T-helper 22 cell (primary cell): ENCODE results near the gene NEK8.
"Not testable (repeated sequence)": the region's sequence is repeated elsewhere in the genome, so short reads cannot be mapped to it uniquely, and the experiment has no call there.

ENCODE experiments used
- DNase-seq: peaks from one replicate; pipeline ENCODE4 v3.0.0-alpha.2; 2020; ENCODE audit warnings: low read depth

Gene NEK8

DNA sequence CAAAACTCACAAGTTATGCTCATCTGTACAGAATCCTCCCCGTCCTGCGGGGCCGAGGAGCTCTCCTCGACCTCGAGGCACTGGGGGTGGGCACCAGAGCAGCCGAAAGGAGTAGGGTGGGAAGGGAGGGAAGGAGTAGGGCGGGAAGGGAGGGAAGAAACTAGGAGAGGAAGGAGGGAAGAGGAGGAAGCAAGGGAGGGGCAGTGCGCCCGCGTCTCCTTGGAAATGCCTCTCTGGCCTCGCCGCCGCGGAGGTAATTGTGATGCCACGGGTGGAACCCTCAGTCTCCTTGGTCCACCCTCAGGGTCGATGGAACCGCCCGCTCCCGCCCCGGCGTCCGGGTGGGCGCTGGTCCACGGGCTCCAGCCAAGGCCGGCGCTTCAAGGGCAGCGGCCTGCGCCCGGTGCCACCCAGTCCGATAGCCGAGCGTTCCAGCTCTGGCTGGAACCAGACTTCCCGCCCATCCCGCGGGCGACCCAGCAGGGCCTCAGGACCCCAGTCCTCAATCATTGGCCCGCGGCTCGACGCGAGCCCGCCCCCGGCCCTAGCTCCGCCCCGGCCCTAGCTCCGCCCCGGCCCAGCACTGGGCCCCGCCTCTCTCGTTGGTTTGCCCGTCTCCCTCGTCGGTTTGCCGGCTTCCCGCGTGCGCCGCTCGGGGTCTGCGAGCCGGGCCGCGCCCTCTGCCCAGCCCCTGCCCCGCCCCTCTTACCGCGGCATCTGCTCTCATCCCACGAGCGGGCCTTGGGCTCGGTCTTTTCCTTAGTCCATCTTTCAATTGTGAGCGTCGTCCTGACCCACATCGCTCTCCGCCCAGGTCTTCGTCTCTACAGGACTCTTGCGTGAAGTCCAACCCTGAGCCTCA lies 17.5 kb upstream of the NEK8 start:
- peak; percentile 83 for DNase-seq

DNA sequence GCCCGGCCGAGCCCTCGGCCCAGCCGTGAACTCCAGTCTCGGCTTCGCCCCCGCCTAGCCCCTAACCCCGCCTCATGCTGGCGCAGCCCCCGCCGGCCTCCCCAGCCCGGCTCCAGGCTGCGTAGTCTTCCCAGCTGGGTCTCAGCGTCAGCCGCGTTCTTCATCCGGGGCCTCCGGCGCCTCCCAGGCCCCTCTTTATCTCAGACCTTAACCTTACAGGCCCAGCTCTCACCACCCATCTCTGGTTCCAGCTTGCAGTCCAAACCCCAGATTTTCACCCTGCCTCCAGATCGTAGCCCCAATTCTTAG lies 16.9 kb upstream of the NEK8 start, which contains the start of gene PROCA1:
TSS of gene PROCA1 (minus strand) at position 166 of the 309 bp plus-strand sequence. CDS start 228 bp downstream, outside the sequence.
- DNase-seq = peak; percentile 27

DNA sequence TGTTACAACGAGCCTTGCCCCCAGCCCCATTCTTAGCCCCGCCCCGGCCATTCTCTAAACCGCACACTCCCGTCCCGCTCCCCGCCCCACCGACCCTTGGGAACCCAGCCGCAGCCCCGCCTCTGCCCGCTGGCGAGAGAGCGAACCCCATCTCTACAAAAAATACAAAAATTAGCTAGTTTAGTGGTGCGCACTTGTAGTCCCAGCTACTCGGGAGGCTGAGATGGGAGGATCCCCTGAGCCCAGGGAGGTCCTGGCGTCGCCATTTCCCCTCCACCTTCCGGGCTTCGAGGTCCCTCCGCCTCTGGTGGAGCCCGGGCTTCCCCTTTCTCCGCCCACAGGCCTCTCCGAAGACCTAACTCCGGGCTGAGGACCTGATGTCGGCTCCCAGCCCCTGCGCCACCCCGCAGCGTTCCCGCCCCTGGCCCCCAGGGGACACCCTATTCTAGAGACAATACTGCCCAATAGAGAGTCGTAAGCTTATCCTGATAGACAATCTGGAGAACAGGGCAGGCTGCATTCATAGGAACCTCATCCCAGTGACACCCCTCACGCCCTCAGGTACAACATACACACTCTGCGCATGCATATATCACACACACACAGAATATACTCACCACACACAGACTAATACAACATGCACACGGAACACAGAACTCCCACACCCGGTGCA lies 16.4 kb upstream of the NEK8 start:
- DNase-seq = peak; percentile 53

DNA sequence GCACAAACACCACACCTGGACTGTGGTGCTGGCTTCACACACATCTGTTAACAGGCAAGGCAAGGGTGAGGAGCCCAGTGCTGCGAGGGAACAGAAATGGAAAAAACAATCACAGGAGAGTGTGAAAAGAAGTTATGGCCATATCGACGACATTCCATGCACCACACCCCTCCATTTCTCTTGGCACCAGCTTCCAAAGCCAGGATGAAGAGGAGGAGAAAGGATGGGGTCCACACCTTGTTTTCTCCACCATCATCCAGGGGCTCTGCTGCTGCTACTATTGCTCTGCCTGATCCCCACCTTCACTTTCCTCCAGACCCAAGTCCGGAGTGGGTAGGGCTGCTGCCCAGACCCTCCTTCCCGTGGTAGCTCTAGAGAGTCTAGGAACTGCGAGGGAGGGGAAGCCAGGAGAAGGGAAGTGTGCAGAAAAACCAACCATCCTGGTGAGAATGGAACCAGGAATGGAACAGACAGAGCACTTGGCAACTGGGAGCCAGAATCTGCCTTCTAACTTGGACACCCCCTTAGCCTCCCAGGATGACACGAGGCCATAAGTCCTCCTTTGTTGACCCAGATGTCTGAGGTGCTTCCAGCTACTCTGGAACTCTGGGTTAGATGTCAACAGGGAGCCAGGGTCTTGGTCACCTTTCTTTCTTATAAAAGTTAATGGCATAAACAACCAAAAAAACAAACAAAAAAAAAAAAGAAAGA lies 15.7 kb upstream of the NEK8 start:
- DNase-seq = no peak

DNA sequence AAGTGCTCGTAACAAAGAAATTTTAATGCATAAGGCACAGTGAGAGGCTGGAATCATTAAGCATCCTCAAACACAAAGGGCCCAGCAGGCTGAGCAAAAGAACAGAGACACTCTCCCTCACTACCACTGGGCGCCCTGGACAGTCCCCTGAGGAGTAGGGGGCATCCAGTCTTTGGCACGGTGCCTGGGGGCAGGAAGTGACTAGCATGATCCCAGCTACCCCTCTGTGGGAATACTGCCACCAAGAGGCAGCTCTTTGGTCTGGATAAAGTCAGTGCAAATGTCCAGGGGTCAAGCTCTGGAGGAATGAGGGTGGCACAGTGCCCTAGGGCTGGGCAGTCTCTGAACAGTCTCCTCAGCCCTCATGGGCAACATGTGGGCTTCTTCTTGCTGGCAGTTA lies 14.3 kb upstream of the NEK8 start:
- no peak for DNase-seq

DNA sequence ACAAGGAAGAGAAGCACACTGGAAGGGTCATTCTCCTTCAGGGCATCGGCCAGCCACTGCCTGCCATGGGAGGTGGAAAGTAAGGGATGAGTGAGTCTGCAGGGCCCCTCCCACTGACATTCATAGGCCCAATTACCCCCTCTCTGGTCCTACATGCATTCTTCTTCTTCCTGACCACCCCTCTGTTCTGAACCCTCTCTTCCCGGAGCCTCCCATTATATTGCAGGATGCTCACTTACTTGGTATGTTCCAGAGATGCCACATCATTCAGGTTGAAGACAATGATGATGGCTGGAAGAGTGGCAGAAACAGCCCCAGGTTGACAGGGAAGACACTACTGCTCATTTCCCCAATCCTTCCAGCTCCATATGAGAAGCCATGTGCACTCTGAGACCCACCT lies 13.4 kb upstream of the NEK8 start:
- DNase-seq = no peak

DNA sequence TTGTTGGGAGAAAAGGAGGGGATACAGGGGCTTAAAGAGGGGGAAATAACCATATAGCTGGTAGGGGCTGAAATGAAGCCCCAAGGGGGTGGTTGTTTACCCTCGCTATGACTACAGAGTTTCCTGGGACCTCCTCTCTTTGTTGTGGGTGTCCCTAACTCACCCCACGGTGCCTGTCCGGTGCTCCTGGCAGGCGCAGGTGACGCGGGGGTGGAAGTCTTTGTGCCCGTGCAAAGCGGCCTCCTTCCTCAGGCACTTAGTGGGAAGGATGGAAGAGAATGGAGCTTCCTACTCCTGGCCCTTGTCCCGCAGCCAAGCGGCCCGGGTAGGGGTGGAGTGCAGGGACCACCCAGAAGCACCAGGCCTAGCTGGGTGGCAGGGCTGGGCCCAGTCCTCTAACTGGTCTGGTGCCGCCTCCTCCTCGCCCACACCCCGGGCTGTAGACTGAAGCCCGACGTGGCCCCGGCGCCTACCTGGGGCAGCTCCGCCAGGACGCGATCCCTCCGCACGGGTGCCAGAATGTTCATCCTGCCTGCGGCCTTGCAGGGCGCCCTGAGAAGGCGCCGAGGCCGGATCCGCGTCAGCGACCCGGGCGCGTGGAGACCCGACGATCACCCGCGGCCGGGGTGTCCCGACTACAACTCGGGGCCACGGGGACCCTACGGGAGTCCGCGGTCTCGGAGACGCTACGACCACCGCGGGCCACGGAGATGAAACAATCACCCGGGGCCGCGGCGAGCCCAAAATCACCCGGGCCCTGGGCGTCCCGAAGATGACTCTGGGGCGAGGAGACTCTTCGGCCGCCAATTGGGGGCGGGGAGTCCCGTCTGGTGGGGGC lies 11.6 kb upstream of the NEK8 start:
- no peak for DNase-seq

DNA sequence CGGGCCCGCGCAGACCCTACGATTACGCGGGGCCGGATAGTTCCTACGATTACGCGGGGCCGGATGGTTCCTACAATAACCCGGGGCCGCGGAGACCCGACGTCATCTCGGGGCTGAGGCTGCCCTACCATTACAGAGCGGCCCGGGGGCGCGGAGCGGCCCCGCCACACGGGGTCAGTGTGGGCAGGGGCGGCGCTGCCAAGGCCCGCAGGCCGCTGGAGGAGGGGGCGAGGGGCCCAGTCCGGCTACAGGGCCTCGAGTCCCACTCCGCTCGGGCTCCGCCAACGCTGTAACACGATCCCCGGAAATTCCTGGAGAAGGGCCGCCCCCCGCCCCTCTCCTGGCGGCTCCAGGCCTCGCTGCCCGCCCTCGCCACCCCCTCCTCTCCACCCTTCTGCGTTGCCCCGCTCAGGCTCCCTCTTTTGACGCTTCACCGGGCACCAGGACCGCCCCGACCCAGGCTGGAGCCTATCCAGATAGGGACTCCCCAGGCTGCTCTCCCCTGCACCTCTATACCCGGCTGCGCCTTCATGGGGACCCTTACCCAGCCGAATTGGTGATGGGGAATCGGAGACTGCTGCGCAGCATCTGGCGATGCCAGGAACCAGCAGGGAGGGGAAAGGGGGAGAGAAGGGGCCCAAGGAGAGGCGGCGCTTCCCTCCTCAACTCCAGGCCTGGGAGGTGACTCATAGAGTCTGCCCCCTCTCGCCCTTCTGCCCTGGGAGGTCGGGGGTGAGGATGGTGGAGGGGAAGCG lies 10.8 kb upstream of the NEK8 start, which contains the start of gene RAB34:
TSS of gene RAB34 (minus strand) at position 291 of the 755 bp plus-strand sequence. CDS start 602 bp downstream, outside the sequence.
- DNase-seq = no peak

DNA sequence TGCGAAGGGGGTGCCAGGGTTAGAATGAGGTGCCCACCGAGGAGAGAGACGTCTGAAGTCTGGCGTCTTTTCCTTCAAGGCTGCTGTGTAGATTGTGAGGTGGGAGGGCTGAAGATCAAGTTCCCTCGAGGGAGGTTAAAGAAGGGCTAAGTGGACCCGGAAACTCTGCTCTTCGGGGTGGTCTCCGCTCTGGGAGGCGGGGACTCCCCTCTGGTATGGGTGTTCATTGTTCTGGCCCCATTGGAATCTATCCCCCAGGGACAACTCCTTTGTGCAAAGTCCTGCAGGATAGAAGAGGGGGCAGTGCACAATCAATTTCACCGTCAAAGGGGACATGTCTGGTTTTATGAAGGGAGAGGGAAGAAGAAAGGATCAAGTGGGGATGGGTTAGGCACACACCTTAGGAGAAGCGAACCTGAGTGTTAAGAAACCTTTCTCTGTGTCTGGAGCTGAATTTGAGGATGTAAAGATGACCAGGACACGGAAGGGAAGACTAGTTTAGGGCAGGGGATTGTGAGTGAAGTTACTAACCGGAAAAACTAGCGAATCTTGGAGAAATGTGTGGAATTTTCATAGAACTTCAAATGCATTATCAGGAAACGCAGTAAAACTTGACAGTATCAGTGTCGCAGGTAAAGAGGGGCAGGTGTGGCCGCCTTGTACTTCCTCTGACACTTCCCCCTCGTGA lies 10.1 kb upstream of the NEK8 start:
- DNase-seq = no peak

DNA sequence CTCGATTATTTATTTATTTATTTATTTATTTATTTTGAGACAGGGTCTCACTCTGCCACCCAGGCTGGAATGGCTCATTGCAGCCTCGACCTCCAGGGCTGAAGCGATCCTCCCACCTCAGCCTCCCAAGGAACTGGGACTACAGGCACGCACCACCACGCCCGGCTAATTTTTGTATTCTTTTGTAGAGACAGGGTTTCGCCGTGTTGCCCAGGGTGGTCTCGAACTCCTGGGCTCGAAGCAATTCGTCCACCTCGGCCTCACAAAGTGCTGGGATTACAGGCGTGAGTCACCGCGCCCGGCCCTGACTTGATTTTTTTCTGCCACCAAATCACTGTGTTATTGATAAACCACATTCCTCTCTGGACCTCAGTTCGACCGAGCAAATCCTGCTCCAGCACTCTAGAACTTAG lies 9.6 kb upstream of the NEK8 start:
- DNase-seq = no peak

DNA sequence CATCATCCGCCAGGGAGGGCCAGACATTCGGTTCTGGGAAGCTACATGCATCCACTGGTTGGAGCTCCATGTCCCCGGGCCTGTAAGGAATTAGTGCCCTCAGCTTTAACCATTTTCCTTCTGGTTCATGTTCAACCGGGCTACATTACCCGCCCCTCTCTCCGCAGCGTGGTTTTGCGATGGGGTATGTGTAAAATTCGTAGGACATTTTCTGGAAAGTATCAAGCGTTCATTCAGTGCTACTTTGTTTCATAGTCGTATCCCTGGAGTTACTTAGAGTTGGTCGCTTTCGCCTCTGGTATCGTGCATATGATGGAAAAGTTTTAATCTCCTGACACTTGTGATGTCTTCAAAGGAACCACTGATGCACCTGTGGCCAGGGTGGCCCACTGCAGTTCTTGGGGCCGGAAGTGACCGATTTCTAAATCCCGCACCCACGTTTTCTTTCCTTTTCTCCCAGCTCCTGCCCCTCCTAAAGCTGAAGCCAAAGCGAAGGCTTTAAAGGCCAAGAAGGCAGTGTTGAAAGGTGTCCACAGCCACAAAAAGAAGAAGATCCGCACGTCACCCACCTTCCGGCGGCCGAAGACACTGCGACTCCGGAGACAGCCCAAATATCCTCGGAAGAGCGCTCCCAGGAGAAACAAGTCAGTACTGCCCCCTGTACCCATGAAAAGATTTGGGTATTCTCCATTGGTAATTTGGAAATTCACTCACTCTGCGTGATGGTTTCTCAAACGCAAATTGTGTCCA lies 8.2 kb upstream of the NEK8 start:
- DNase-seq = no peak

DNA sequence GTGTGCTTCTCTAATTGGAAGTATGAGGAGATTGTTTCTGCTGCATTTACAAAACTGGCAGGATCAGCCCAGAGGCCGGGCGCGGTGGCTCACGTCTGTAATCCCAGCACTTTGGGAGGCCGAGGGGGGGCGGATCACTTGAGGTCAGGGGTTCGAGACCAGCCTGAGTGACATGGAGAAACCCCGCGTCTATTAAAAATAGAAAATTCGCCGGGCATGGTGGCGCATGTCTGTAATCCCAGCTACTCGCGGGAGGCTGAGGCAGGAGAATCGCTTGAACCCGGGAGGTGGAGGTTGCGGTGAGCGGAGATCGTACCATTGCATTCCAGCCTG lies 7.6 kb upstream of the NEK8 start:
- DNase-seq = not testable (repeated sequence)

DNA sequence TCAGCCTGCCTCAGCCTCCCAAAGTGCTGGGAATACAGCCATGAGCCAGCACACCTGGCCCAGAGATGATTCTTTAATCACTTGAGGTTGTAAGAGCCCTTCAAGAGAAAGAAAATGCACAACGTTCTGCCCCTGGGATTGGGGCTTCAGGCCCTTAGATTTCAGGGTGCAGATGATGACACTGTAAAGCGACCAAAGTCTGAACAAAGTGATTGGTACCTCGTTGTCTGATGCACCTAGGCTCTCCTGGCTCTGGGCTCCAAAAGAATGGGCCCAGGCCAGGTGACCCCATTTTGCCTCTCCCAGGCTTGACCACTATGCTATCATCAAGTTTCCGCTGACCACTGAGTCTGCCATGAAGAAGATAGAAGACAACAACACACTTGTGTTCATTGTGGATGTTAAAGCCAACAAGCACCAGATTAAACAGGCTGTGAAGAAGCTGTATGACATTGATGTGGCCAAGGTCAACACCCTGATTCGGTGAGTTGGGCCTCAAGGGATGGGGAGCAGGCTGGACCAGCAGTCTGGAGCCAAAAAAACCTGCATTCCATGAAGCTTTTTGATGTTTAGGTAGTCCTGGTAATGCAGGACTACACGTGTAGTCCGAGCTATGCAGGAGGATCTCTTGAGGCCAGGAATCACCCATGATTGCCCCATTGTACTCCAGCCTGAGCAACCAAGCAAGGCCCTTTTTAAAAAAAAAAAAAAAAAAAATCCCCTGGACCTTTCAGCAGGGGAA lies 6.0 kb upstream of the NEK8 start:
- DNase-seq = no peak

DNA sequence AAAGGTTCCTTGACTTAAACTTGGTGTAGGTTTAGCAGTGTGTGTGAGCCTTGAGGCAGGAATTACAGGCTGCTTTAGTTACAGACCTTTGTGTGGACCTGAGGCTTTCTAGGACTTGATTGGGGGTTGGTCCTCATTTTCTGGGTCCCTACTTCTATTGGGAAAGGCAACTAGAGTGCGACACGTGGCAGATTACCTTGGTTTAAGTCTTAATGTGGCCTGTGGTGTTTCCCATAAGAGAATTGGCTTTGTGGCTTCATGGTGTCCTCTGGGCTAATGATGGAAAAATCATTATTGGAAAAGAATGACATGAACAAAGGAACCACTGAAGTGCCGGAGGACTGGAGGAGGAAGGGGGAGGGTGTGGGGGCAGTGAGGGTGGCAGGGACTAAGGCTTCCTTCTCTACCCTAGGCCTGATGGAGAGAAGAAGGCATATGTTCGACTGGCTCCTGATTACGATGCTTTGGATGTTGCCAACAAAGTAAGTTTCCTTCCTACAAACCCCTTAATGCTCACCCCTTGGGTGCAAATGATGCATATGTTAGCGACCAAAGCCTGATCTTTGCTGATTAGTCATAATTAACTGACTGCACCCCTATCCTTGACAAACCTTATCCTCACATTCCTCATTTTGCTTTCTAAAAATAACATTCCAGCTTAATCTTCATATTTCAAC lies 5.3 kb upstream of the NEK8 start:
- DNase-seq = no peak

DNA sequence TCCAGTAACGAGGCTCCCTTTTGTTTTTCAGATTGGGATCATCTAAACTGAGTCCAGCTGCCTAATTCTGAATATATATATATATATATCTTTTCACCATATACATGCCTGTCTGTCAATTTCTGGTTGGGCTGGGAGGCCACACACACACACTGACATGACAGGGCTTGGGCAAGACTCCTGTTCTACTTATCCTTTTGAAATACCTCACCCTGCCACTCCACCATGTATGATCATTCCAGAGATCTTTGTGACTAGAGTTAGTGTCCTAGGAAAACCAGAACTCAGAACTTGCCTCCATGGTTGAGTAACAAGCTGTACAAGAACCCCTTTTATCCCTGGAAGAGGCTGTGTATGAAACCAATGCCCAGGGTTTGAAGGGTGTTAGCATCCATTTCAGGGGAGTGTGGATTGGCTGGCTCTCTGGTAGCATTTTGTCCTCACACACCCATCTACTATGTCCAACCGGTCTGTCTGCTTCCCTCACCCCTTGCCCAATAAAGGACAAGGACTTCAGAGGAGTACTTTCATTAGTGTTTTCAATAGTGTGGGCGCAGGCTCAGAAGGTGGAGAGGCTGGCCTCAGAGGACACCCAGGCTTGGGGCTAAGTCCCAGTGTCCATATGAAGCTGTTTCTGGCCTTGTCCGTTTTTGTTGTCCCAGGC lies 4.6 kb upstream of the NEK8 start:
- DNase-seq = not testable (repeated sequence)

DNA sequence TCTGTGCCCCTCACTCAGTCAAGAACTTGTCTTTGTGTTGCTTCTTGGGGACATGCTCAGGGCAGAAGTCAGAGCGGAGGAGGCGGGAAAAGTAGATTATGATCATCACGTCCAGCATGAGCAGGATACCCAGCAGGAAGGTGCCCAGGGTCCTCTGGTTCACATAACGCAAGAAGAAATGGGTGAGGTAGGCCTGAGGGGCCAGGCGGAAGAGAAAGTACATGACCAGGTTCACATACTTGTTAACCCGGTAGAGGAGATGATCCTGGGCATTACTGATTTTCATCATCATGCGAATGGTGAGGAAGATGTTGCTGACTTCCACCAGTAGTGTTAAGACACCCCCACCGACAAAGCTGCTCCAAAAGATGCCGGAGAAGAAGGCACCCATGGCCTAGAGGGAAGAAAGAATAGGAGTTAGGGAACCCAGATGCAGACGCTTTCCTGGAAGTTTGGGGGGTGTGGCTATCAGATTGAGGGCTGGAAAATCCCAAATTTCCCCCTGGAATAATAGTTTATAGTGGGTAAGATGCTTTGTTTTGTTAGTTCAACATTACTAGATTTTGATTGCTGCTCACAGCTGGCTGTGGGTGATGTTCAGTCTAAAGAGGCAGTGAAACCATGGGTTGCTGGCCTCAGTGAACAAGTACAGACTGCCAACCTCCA lies 4.0 kb upstream of the NEK8 start:
- no peak for DNase-seq

DNA sequence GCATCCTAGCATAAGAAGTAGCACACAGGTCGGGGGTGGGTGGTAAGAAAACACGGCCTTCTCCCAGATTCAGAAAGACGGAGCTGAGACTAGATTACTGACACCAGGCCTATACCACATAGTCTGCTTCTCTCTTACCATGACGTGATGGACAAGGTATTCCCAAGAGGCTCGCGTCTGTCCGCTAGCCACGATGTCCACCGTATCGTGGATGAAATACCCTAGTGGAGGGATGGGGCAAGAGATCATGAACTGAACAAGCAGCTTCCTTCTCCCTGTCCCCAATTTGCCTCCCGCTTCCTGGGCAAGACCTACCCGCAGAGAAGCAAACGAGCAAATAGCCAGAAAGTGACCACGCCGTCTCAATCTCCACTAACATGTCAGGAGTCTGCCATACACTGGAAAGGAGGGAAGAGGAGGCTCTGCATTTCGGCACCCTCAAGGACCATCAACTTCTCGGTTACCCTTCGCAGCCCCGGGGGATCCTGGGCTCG lies 3.4 kb upstream of the NEK8 start:
- no peak for DNase-seq
